HUES48 (cell line): Measurements from ENCODE around the gene SELENOS.

Experiments
- H3K27ac ChIP-seq: one replicate; pipeline ENCODE4 v1.7.0; 2013; ENCODE audit warnings: low read depth, low read length, inconsistent platforms
- H3K27me3 ChIP-seq: 2 replicates; pipeline ENCODE4 v1.6.1; 2013; ENCODE audit warnings: mild to moderate bottlenecking, low read length; ENCODE audit not compliant: control insufficient read depth, insufficient read depth
- H3K36me3 ChIP-seq: 2 replicates; pipeline ENCODE4 v1.6.1; 2013; ENCODE audit warnings: low read length; ENCODE audit not compliant: control insufficient read depth, insufficient read depth
- H3K4me1 ChIP-seq: 2 replicates; pipeline ENCODE4 v1.6.1; 2013; ENCODE audit warnings: mild to moderate bottlenecking, low read length; ENCODE audit not compliant: control insufficient read depth, insufficient read depth
- H3K4me3 ChIP-seq: 2 replicates; pipeline ENCODE4 v1.5.1; 2013; ENCODE audit warnings: mild to moderate bottlenecking, low read depth, low read length
- H3K9ac ChIP-seq: 2 replicates; pipeline ENCODE4 v1.6.1; 2013; ENCODE audit warnings: mild to moderate bottlenecking, low read depth, low read length, moderate library complexity
- H3K9me3 ChIP-seq: 2 replicates; pipeline ENCODE4 v1.6.1; 2013; ENCODE audit warnings: low read length; ENCODE audit not compliant: control insufficient read depth, insufficient read depth

The SELENOS gene

DNA sequence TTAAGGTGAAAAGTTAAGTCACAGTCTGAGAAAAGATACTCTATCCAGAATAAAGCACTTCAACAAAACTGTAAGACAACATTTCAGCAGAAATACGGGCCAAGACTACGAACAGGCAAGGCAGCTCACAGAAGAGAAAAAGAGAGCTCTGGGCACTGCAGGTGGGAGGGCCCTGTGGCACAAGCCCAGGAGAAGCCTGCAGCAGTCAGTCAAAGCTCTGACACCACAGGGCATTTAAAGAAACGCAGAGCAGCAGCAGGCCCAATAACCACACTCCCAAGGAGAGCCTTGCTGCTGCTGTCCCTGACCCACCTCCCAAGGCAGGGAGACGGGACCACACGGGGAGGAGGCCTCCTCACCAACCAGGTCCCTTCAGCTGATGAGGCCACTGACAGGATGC is 44.6 kb downstream of the SELENOS start:
- H3K27me3 ChIP-seq = no peaks in the 10 kb centered on the region
- no peak overlapping the region for H3K27ac ChIP-seq
- H3K4me3 ChIP-seq = no peak overlapping the region
- no peaks in the 10 kb centered on the region for H3K9me3 ChIP-seq
- no peaks in the 10 kb centered on the region; the same call in 1 of the 2 replicates for H3K4me1 ChIP-seq
- peaks cover 56% of the 10 kb centered on the region for H3K36me3 ChIP-seq
- no peak overlapping the region for H3K9ac ChIP-seq

DNA sequence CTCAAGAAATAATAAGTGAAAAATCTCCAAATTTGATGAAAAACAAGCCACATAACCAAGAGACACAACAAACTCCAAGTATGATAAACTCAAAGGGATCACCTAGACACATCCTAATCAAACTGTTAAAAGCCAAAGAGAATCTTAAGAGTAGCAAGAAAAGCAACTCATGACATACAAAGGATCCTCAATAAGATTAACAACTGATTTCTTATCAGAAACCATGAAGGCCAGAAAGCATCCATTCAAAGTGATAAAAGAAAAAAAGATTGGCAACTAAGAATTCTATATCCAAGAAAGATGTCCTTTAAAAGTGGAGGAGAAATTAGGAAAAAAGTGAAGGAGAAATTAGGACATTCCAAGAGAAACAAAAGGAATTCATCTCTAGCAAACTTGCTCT is 49.0 kb downstream of the SELENOS start:
- H3K36me3 ChIP-seq = peaks cover 62% of the 10 kb centered on the region
- H3K9me3 ChIP-seq = no peaks in the 10 kb centered on the region
- no peaks in the 10 kb centered on the region for H3K27me3 ChIP-seq
- no peak overlapping the region for H3K4me3 ChIP-seq
- no peak overlapping the region for H3K9ac ChIP-seq
- H3K4me1 ChIP-seq = no peaks in the 10 kb centered on the region; the same call in 1 of the 2 replicates
- no peak overlapping the region for H3K27ac ChIP-seq

DNA sequence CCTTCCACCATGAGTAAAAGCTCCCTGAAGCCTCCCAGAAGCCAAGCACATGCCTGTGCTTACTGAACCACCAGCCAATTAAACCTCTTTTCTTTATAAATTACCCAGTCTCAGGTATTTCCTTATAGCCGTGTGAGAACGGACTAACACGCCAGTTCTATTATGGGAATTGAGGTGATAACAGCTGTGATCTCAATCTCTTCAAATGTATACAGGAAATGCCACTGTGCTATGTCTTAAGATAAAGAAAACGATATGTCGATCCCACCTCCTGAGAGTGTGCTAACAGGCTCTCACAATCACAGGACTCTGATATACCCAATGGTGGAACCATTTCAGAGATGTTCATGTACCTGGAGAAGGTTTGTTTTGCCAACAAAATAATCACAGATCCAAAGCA is 51.6 kb downstream of the SELENOS start:
- Histone ChIP-seq H3K9ac (no peak overlapping the region), H3K4me1 (no peaks in the 10 kb centered on the region), H3K36me3 (peaks cover 39% of the 10 kb centered on the region), H3K27ac (no peak overlapping the region), H3K4me3 (no peak overlapping the region), H3K27me3 (no peaks in the 10 kb centered on the region), H3K9me3 (no peaks in the 10 kb centered on the region)
